H9 (cell line): ENCODE measurements around the gene ANO10. TPM values are rescaled to one million over a fixed set of nuclear protein-coding genes. Genes with fewer than 3 reads are reported as not detected.

ENCODE experiments used
- DNase-seq: peaks from one replicate; pipeline ENCODE4 v3.0.0-alpha.2; 2017
- H2AFZ ChIP-seq: one replicate; pipeline ENCODE4 v1.6.1; 2013; ENCODE audit warnings: mild to moderate bottlenecking, low read length, control low read depth, moderate library complexity
- H2AK5ac ChIP-seq: 2 replicates; pipeline ENCODE4 v1.6.1; 2013; ENCODE audit warnings: low read length, control low read depth, mixed read lengths; ENCODE audit not compliant: insufficient read length
- H2BK120ac ChIP-seq: one replicate; pipeline ENCODE4 v1.6.1; 2013; ENCODE audit warnings: low read depth, mild to moderate bottlenecking, low read length, control low read depth, inconsistent platforms; ENCODE audit not compliant: poor library complexity, severe bottlenecking
- H2BK12ac ChIP-seq: 2 replicates; pipeline ENCODE4 v1.6.1; 2013; ENCODE audit warnings: low read length, control low read depth, mixed read lengths, low read depth; ENCODE audit not compliant: insufficient read length
- H2BK15ac ChIP-seq: 2 replicates; pipeline ENCODE4 v1.6.1; 2013; ENCODE audit warnings: low read depth, low read length, control low read depth
- H2BK20ac ChIP-seq: one replicate; pipeline ENCODE4 v1.6.1; 2013; ENCODE audit warnings: low read depth, mild to moderate bottlenecking, low read length, control low read depth, inconsistent platforms; ENCODE audit not compliant: poor library complexity, severe bottlenecking
- H2BK5ac ChIP-seq: 2 replicates; pipeline ENCODE4 v1.6.1; 2013; ENCODE audit warnings: low read length, control low read depth, mixed read lengths; ENCODE audit not compliant: insufficient read length
- H3K14ac ChIP-seq: 2 replicates; pipeline ENCODE4 v1.6.1; 2013; ENCODE audit warnings: low read length, control low read depth; ENCODE audit not compliant: insufficient read depth
- H3K18ac ChIP-seq: 2 replicates; pipeline ENCODE4 v1.6.1; 2013; ENCODE audit warnings: low read depth, mild to moderate bottlenecking, mixed read lengths, low read length, control low read depth; ENCODE audit not compliant: insufficient read length
- H3K23ac ChIP-seq: 2 replicates; pipeline ENCODE4 v1.6.1; 2013; ENCODE audit warnings: low read length, control low read depth, mixed read lengths, low read depth; ENCODE audit not compliant: insufficient read length
- H3K23me2 ChIP-seq: 2 replicates; pipeline ENCODE4 v1.6.1; 2013; ENCODE audit warnings: low read depth, mild to moderate bottlenecking, mixed read lengths, low read length, control low read depth; ENCODE audit not compliant: insufficient read length, poor library complexity, severe bottlenecking
- H3K27ac ChIP-seq: 2 replicates; pipeline ENCODE4 v1.5.1; 2013; ENCODE audit warnings: low read length, control low read depth, mixed read lengths, low read depth; ENCODE audit not compliant: insufficient read length
- H3K27me3 ChIP-seq: 2 replicates; pipeline ENCODE4 v1.6.1; 2013; ENCODE audit warnings: low read length, control low read depth, inconsistent platforms; ENCODE audit not compliant: insufficient read depth
- H3K4ac ChIP-seq: 2 replicates; pipeline ENCODE4 v1.6.1; 2013; ENCODE audit warnings: low read depth, mild to moderate bottlenecking, control low read depth, inconsistent platforms, low read length, moderate library complexity
- H3K4me1 ChIP-seq: 2 replicates; pipeline ENCODE4 v1.6.1; 2013; ENCODE audit warnings: low read length, control low read depth, inconsistent platforms; ENCODE audit not compliant: insufficient read depth
- H3K4me2 ChIP-seq: 2 replicates; pipeline ENCODE4 v1.6.1; 2013; ENCODE audit warnings: low read length, control low read depth, mixed read lengths; ENCODE audit not compliant: insufficient read length, insufficient read depth
- H3K56ac ChIP-seq: 2 replicates; pipeline ENCODE4 v1.6.1; 2013; ENCODE audit warnings: low read depth, mild to moderate bottlenecking, mixed read lengths, low read length, control low read depth; ENCODE audit not compliant: insufficient read length
- H3K79me1 ChIP-seq: 2 replicates; pipeline ENCODE4 v1.6.1; 2013; ENCODE audit warnings: low read depth, mild to moderate bottlenecking, moderate library complexity, low read length, control low read depth, inconsistent platforms; ENCODE audit not compliant: insufficient read depth, poor library complexity, severe bottlenecking
- H3K79me2 ChIP-seq: 2 replicates; pipeline ENCODE4 v1.6.1; 2013; ENCODE audit warnings: low read length, control low read depth, inconsistent platforms; ENCODE audit not compliant: insufficient read depth
- H3K9ac ChIP-seq: 2 replicates; pipeline ENCODE4 v1.6.1; 2013; ENCODE audit warnings: low read length, control low read depth, mixed read lengths; ENCODE audit not compliant: insufficient read length; ENCODE audit errors: extremely low read depth
- H3K9me3 ChIP-seq: one replicate; pipeline ENCODE4 v1.6.1; 2013; ENCODE audit warnings: low read depth, low read length, inconsistent platforms; ENCODE audit not compliant: control insufficient read depth
- H3T11ph ChIP-seq: one replicate; pipeline ENCODE4 v1.6.1; 2013; ENCODE audit warnings: mild to moderate bottlenecking, low read length, control low read depth, inconsistent platforms
- H4K20me1 ChIP-seq: one replicate; pipeline ENCODE4 v1.6.1; 2013; ENCODE audit not compliant: control insufficient read depth, insufficient read length, insufficient read depth
- H4K5ac ChIP-seq: 2 replicates; pipeline ENCODE4 v1.6.1; 2013; ENCODE audit warnings: low read depth, mild to moderate bottlenecking, mixed read lengths, low read length, control low read depth; ENCODE audit not compliant: insufficient read length
- H4K8ac ChIP-seq: replicated peaks from 2 replicates; pipeline ENCODE4 v1.6.1; 2013; ENCODE audit warnings: low read length, control low read depth, mixed read lengths, low read depth; ENCODE audit not compliant: insufficient read length
- H4K91ac ChIP-seq: 2 replicates; pipeline ENCODE4 v1.6.1; 2013; ENCODE audit warnings: low read depth, mild to moderate bottlenecking, moderate library complexity, mixed read lengths, low read length, control low read depth; ENCODE audit not compliant: insufficient read length
- H3K27ac Mint-ChIP-seq, 3 experiments: 2 replicates in 2 of 3; 3 replicates in 1 of 3; pipeline ENCODE4 v1.8.0; 2020 to 2021; ENCODE audit warnings: mixed read lengths in 3 of 3, mild to moderate bottlenecking in 1 of 3, moderate library complexity in 1 of 3
- H3K27me3 Mint-ChIP-seq: 2 replicates; pipeline ENCODE4 v1.8.0; 2021; ENCODE audit warnings: low read depth, mild to moderate bottlenecking, moderate library complexity, mixed read lengths
- H3K36me3 Mint-ChIP-seq, 3 experiments: 2 replicates in 2 of 3; 3 replicates in 1 of 3; pipeline ENCODE4 v1.8.0; 2020 to 2021; ENCODE audit warnings: low read depth in 3 of 3, mixed read lengths in 3 of 3; ENCODE audit not compliant: insufficient read depth in 1 of 3
- H3K4me1 Mint-ChIP-seq, 2 experiments: 2 replicates each; pipeline ENCODE4 v1.8.0; 2020; ENCODE audit warnings: mixed read lengths in 2 of 2
- H3K4me3 Mint-ChIP-seq, 2 experiments: 2 replicates in 1 of 2; 3 replicates in 1 of 2; pipeline ENCODE4 v1.8.0; 2020 to 2021; ENCODE audit warnings: mild to moderate bottlenecking in 2 of 2, mixed read lengths in 2 of 2, moderate library complexity in 1 of 2
- H3K9me3 Mint-ChIP-seq, 2 experiments: 2 replicates in 1 of 2; 3 replicates in 1 of 2; pipeline ENCODE4 v1.8.0; 2020; ENCODE audit warnings: mild to moderate bottlenecking in 2 of 2, mixed read lengths in 2 of 2, moderate library complexity in 1 of 2
- CTCF ChIP-seq: fragments of 200-600 bp; sonication (generic); conservative IDR thresholded peaks from 3 replicates; pipeline ENCODE4 v1.8.0; 2021; ENCODE audit warnings: antibody characterized with exemption, mild to moderate bottlenecking
- WGBS: extraction: QIAGEN DNeasy Blood & Tissue Kit; methylation state at CpG from one replicate; pipeline ENCODE4 v1.1.7; 2013; ENCODE audit warnings: missing lambda C conversion rate, low lambda C conversion rate, mixed read lengths; ENCODE audit not compliant: insufficient read length; ENCODE audit errors: extremely low coverage; 5-methylcytosine and 5-hydroxymethylcytosine counted together
- total RNA-seq: library from RNA; stranded (reverse); gene quantifications from 2 replicates; pipeline ENCODE4 v1.2.1, GENCODE V29; 2021

Gene ANO10
- total RNA-seq, 1 experiment from 2014 or later, result 38.7 TPM

GRCh38 chr3:43451670-43452254 is 170.0 kb downstream of the ANO10 start:
- Histone ChIP-seq H3K56ac (no peak overlapping the region), H3K9ac (no peak overlapping the region), H3K4ac (no peak overlapping the region), H3K18ac (no peak overlapping the region), H3K4me1 (no peaks in the 10 kb centered on the region), H2BK15ac (no peak overlapping the region), H3K14ac (no peak overlapping the region), H4K91ac (no peak overlapping the region), H3K23ac (no peak overlapping the region), H3K27me3 (no peaks in the 10 kb centered on the region), H2BK120ac (no peak overlapping the region), H3K23me2 (no peaks in the 10 kb centered on the region), H4K20me1 (no peaks in the 10 kb centered on the region), H2BK5ac (no peak overlapping the region), H3K79me2 (no peaks in the 10 kb centered on the region), H2BK12ac (no peak overlapping the region), H3K79me1 (no peaks in the 10 kb centered on the region), H2AK5ac (no peak overlapping the region), H3K27ac (no peak overlapping the region), H4K8ac (no peak overlapping the region), H3K9me3 (no peaks in the 10 kb centered on the region), H3T11ph (no peak overlapping the region), H3K4me2 (no peak overlapping the region), H4K5ac (no peak overlapping the region), H2BK20ac (no peak overlapping the region), H2AFZ (no peak overlapping the region)
- no peaks in the 10 kb centered on the region for H3K36me3 Mint-ChIP-seq
- no peak for DNase-seq
- H3K27ac Mint-ChIP-seq, result no peak overlapping the region
- no peaks in the 10 kb centered on the region for H3K9me3 Mint-ChIP-seq
- H3K4me3 Mint-ChIP-seq, result no peak overlapping the region
- TF ChIP-seq CTCF, result no peak
- H3K27me3 Mint-ChIP-seq, result no peaks in the 10 kb centered on the region
- WGBS, result no CpG with 5 or more reads among the region's 2 CpGs
- H3K4me1 Mint-ChIP-seq, result no peaks in the 10 kb centered on the region
